OCI-LY7 (cell line): ENCODE measurements around the gene SLC2A4RG. TPM values are rescaled to one million over a fixed set of nuclear protein-coding genes. Genes with fewer than 3 reads are reported as not detected.

Experiments used
- BruUV-seq: library from RNA; stranded (reverse); fragments of 400-500 nt; replicated peaks from 2 replicates; lab custom pipeline; 2021; lab: Mats Ljungman, UMichigan
- CTCF ChIA-PET: fragments of 300-600 bp; sonication (Branson Sonifier 250); formaldehyde crosslinking; loops from one replicate; lab custom pipeline; 2022; ENCODE audit warnings: antibody characterized with exemption; ENCODE audit not compliant: unreplicated experiment; lab: Charles Lee
- POLR2A ChIA-PET: fragments of 300-600 bp; sonication (Branson Sonifier 250); formaldehyde crosslinking; loops from one replicate; lab custom pipeline; 2022; ENCODE audit warnings: antibody characterized with exemption; lab: Charles Lee
- DNase-seq: peaks from one replicate; pipeline ENCODE4 v3.0.0-alpha.2; 2015; ENCODE audit warnings: low spot score
- H2AFZ ChIP-seq: fragments of 200-600 bp; sonication (generic), shearing (Covaris generic); 2 replicates; pipeline ENCODE4 v1.6.1; 2014; ENCODE audit warnings: mild to moderate bottlenecking, antibody characterized with exemption, low read length, moderate library complexity
- H3K27ac ChIP-seq: fragments of 200-600 bp; sonication (generic); 2 replicates; pipeline ENCODE4 v1.5.1; 2014; ENCODE audit warnings: mixed run types, low read depth, mild to moderate bottlenecking, moderate library complexity, low read length, inconsistent platforms; ENCODE audit not compliant: poor library complexity, severe bottlenecking
- H3K36me3 ChIP-seq: fragments of 200-600 bp; sonication (generic); 2 replicates; pipeline ENCODE4 v1.6.1; 2014; ENCODE audit warnings: mild to moderate bottlenecking, antibody characterized with exemption, low read length, moderate library complexity, mixed read lengths; ENCODE audit not compliant: insufficient read depth
- H3K4me1 ChIP-seq: fragments of 200-600 bp; sonication (generic); 2 replicates; pipeline ENCODE4 v1.5.1; 2014; ENCODE audit warnings: mild to moderate bottlenecking, low read length; ENCODE audit not compliant: insufficient read depth, poor library complexity, severe bottlenecking
- H3K4me2 ChIP-seq: fragments of 200-600 bp; sonication (generic); 2 replicates; pipeline ENCODE4 v1.6.1; 2014; ENCODE audit warnings: mild to moderate bottlenecking, low read length
- H3K4me3 ChIP-seq: fragments of 200-600 bp; sonication (generic); 2 replicates; pipeline ENCODE4 v1.5.1; 2014; ENCODE audit warnings: mild to moderate bottlenecking, low read depth, low read length; ENCODE audit not compliant: poor library complexity, severe bottlenecking
- H3K79me2 ChIP-seq: fragments of 200-600 bp; sonication (generic); 2 replicates; pipeline ENCODE4 v1.6.1; 2016; ENCODE audit warnings: low read depth, mild to moderate bottlenecking, low read length, moderate library complexity, mixed read lengths; ENCODE audit not compliant: insufficient read depth
- H3K9me2 ChIP-seq: fragments of 200-600 bp; sonication (generic); 2 replicates; pipeline ENCODE4 v1.6.1; 2016; ENCODE audit warnings: mild to moderate bottlenecking, low read length, mixed read lengths; ENCODE audit not compliant: insufficient read depth
- H3K9me3 ChIP-seq: fragments of 200-600 bp; sonication (generic); 2 replicates; pipeline ENCODE4 v1.6.1; 2014; ENCODE audit warnings: mild to moderate bottlenecking, mixed run types, low read length, mixed read lengths
- H4K20me1 ChIP-seq: fragments of 200-600 bp; sonication (generic); 2 replicates; pipeline ENCODE4 v1.6.1; 2014; ENCODE audit warnings: mild to moderate bottlenecking, antibody characterized with exemption, low read length, moderate library complexity, mixed read lengths; ENCODE audit not compliant: insufficient read depth
- CTCF ChIP-seq: fragments of 200-600 bp; sonication (generic); conservative IDR thresholded peaks from 2 replicates; pipeline ENCODE4 v1.5.1; 2014; ENCODE audit warnings: mild to moderate bottlenecking, antibody characterized with exemption, low read length, moderate library complexity, mixed read lengths
- EZH2phosphoT487 ChIP-seq: fragments of 200-600 bp; sonication (generic); IDR thresholded peaks from 2 replicates; pipeline ENCODE4 v1.6.1; 2018; ENCODE audit warnings: low read depth, borderline replicate concordance, mild to moderate bottlenecking, mixed run types, antibody characterized with exemption, low read length, moderate library complexity, mixed read lengths
- intact Hi-C: fragments of 100-400 bp; cut with micrococcal nuclease; formaldehyde crosslinking; loops from one replicate; pipeline ENCODE4 v1.10.0; 2022; ENCODE audit not compliant: unreplicated experiment
- total RNA-seq, 2 experiments: library from RNA; depleted of rRNA in 1 of 2; stranded (reverse); fragments of >200 nt in 1 of 2; shearing (Covaris generic) in 1 of 2; gene quantifications; 2 replicates each; pipeline ENCODE4 v1.2.3, GENCODE V29; 2014 to 2022

The SLC2A4RG gene
- total RNA-seq, 2 experiments from 2014 or later: 77.9 to 113 TPM

- intact Hi-C loops: no loop called here
- no peak overlapping the region for H3K27ac ChIP-seq
- no peaks in the 10 kb centered on the region for H3K79me2 ChIP-seq
- H3K9me3 ChIP-seq: no peaks in the 10 kb centered on the region
- TF ChIP-seq CTCF (no peak), EZH2phosphoT487 (no peak)
- H2AFZ ChIP-seq: no peak overlapping the region
- no peak for DNase-seq
- ChIA-PET CTCF (interaction anchor here (0.6 kb wide), 1 partner anchor 229 kb away, joined by 6 read pairs; no protein-coding TSS in a partner anchor), POLR2A (interaction anchor here (0.7 kb wide), 1 partner anchor 8 kb away, joined by 3 read pairs; no protein-coding TSS in a partner anchor)
- H4K20me1 ChIP-seq: no peaks in the 10 kb centered on the region
- H3K4me1 ChIP-seq: peaks cover 29% of the 10 kb centered on the region
- no peak overlapping the region for H3K4me3 ChIP-seq
- peaks cover 32% of the 10 kb centered on the region for H3K36me3 ChIP-seq
- H3K4me2 ChIP-seq: no peak overlapping the region
- H3K9me2 ChIP-seq: no peaks in the 10 kb centered on the region
- no TSS peak for BruUV-seq
Measured at GRCh38 chr20:63744158-63744557, 4.6 kb downstream of the SLC2A4RG start.

GRCh38 chr20:63744574-63745423 lies 5.2 kb downstream of the SLC2A4RG start:
- Histone ChIP-seq H3K36me3 (peaks cover 32% of the 10 kb centered on the region), H3K79me2 (no peaks in the 10 kb centered on the region), H3K4me3 (no peak overlapping the region), H2AFZ (no peak overlapping the region), H3K4me1 (peaks cover 27% of the 10 kb centered on the region), H4K20me1 (no peaks in the 10 kb centered on the region), H3K9me2 (no peaks in the 10 kb centered on the region), H3K27ac (no peak overlapping the region), H3K9me3 (no peaks in the 10 kb centered on the region), H3K4me2 (no peak overlapping the region)
- no peak for DNase-seq
- no TSS peak for BruUV-seq
- POLR2A ChIA-PET: no interaction called here
- intact Hi-C loops: no loop called here
- TF ChIP-seq CTCF (no peak), EZH2phosphoT487 (no peak)
- CTCF ChIA-PET: interaction anchor here (0.6 kb wide), 1 partner anchor 229 kb away, joined by 6 read pairs; no protein-coding TSS in a partner anchor

GRCh38 chr20:63745424-63745805 lies 5.8 kb downstream of the SLC2A4RG start:
- no TSS peak for BruUV-seq
- CTCF ChIA-PET: no interaction called here
- POLR2A ChIA-PET: no interaction called here

More at GRCh38 chr20:63745424-63745805, 5.8 kb downstream of the SLC2A4RG start:
- Histone ChIP-seq H3K9me2 (no peaks in the 10 kb centered on the region), H3K4me3 (no peak overlapping the region), H3K79me2 (no peaks in the 10 kb centered on the region), H3K27ac (no peak overlapping the region), H2AFZ (no peak overlapping the region), H3K9me3 (no peaks in the 10 kb centered on the region), H3K36me3 (peaks cover 32% of the 10 kb centered on the region), H3K4me2 (no peak overlapping the region), H3K4me1 (peaks cover 25% of the 10 kb centered on the region), H4K20me1 (no peaks in the 10 kb centered on the region)
- TF ChIP-seq EZH2phosphoT487: no peak
- no peak for TF ChIP-seq CTCF
- DNase-seq: no peak
- intact Hi-C loops: no loop called here
